ENCODE data around the gene NINL.

- no peak for TF ChIP-seq CTCF (IDR thresholded peaks at IDR 0.05; ENCODE audit: low read depth, low read length, poor library complexity, severe bottlenecking)
- no peak for TF ChIP-seq EZH2phosphoT487 (IDR thresholded peaks at IDR 0.05; ENCODE audit: borderline replicate concordance, low read length)
Observed at GRCh38 chr20:25547999-25548398, 37.3 kb downstream of the NINL start.

Measured in DOHH2 (cell line).